HepG2 (cell line): Measurements from ENCODE around the gene MPST. TPM values are rescaled to one million over a fixed set of nuclear protein-coding genes. Genes with fewer than 3 reads are reported as not detected.

ENCODE experiments used
- ATAC-seq: fragments of 200-7000 bp; cut with Tn5 transposase; 3 replicates; pipeline ENCODE4 v1.9.1; 2020; ENCODE audit warnings: mild to moderate bottlenecking, moderate library complexity
- BruUV-seq: library from RNA; stranded (reverse); fragments of 400-500 nt; replicated peaks from 2 replicates; lab custom pipeline; 2021; lab: Mats Ljungman, UMichigan
- CTCF ChIA-PET: fragments of 300-600 bp; formaldehyde crosslinking; extraction: SDS; loops from one replicate; lab custom pipeline; 2021; ENCODE audit warnings: low total read pairs, inconsistent platforms, low intra/inter-chr PET ratio; lab: Yijun Ruan, JAX
- POLR2A ChIA-PET: fragments of 350-600 bp; sonication (Branson Sonifier 250); formaldehyde crosslinking; loops from one replicate; lab custom pipeline; 2020; ENCODE audit warnings: antibody characterized with exemption, inconsistent platforms; lab: Yijun Ruan, JAX
- DNase-seq: peaks from one replicate; pipeline ENCODE4 v3.0.0-alpha.2; 2015; ENCODE audit warnings: low spot score
- FAIRE-seq: peaks from 3 replicates; lab custom pipeline; 2011; peaks lifted over from hg19 to GRCh38; lab: Jason Lieb, UNC
- H2AFZ ChIP-seq: one replicate; pipeline ENCODE4 v1.6.1; 2011; ENCODE audit warnings: low read length, inconsistent platforms
- H3K27ac ChIP-seq: fragments of 300-600 bp; 3 replicates; pipeline ENCODE4 v1.8.0; 2011; ENCODE audit warnings: mixed run types, mild to moderate bottlenecking, mixed read lengths, low read length, inconsistent platforms; ENCODE audit not compliant: insufficient read depth; ENCODE audit errors: extremely low read length
- H3K27me3 ChIP-seq, 2 experiments: fragments of 200-600 bp in 1 of 2; 2 replicates in 1 of 2; 3 replicates in 1 of 2; pipeline versions ENCODE4 v1.6.0 to v1.8.0; 2011; ENCODE audit warnings: low read length in 2 of 2, mild to moderate bottlenecking in 2 of 2, moderate library complexity in 2 of 2, inconsistent platforms in 1 of 2; ENCODE audit not compliant: insufficient read depth in 2 of 2, control insufficient read depth in 1 of 2
- H3K36me3 ChIP-seq, 2 experiments: fragments of 200-600 bp in 1 of 2; replicated peaks in 1 of 2; 2 replicates in 1 of 2; 3 replicates in 1 of 2; pipeline versions ENCODE4 v1.5.1 to v1.8.0; 2011; ENCODE audit warnings: low read length in 2 of 2, inconsistent platforms in 1 of 2; ENCODE audit not compliant: insufficient read depth in 2 of 2, control insufficient read depth in 1 of 2
- H3K4me1 ChIP-seq: 2 replicates; pipeline ENCODE4 v1.5.1; 2012; ENCODE audit warnings: low read length, inconsistent platforms; ENCODE audit not compliant: insufficient read depth
- H3K4me2 ChIP-seq: 2 replicates; pipeline ENCODE4 v1.6.0; 2011; ENCODE audit warnings: low read depth, low read length, inconsistent platforms
- H3K4me3 ChIP-seq, 3 experiments: fragments of 200-600 bp in 1 of 3; sonication (generic), shearing (Covaris generic) in 1 of 3; replicated peaks in 1 of 3; 2 replicates each; pipeline ENCODE4 v1.5.1; 2011 to 2016; ENCODE audit warnings: low read length in 3 of 3, inconsistent platforms in 2 of 3, low read depth in 2 of 3, mild to moderate bottlenecking in 2 of 3, control low read depth in 1 of 3, mixed read lengths in 1 of 3; ENCODE audit not compliant: insufficient read depth in 1 of 3
- H3K79me2 ChIP-seq: one replicate; pipeline ENCODE4 v1.6.1; 2011; ENCODE audit warnings: low read length, inconsistent platforms; ENCODE audit not compliant: insufficient read depth
- H3K9ac ChIP-seq: 2 replicates; pipeline ENCODE4 v1.6.0; 2011; ENCODE audit warnings: mild to moderate bottlenecking, low read depth, low read length, inconsistent platforms; ENCODE audit not compliant: insufficient read depth
- H3K9me3 ChIP-seq: 2 replicates; pipeline ENCODE4 v1.5.1; 2012; ENCODE audit warnings: mild to moderate bottlenecking, low read length
- H4K20me1 ChIP-seq: 2 replicates; pipeline ENCODE4 v1.6.0; 2011; ENCODE audit warnings: inconsistent platforms, mild to moderate bottlenecking, low read length, moderate library complexity; ENCODE audit not compliant: insufficient read depth
- BRF2 ChIP-seq: sonication (generic); formaldehyde crosslinking; IDR thresholded peaks from 2 replicates; pipeline ENCODE4 v1.8.1; 2022; ENCODE audit warnings: mild to moderate bottlenecking, missing genetic modification reagents
- CTCF ChIP-seq: sonication (generic); formaldehyde crosslinking; IDR thresholded peaks from 2 replicates; pipeline ENCODE4 v1.5.0; 2020; ENCODE audit warnings: mild to moderate bottlenecking, missing genetic modification reagents, moderate library complexity
- EP300 ChIP-seq, 3 experiments: sonication (generic) in 1 of 3; formaldehyde crosslinking in 1 of 3; IDR thresholded peaks; 2 replicates each; pipeline versions ENCODE4 v1.5.1 to v1.6.1; 2011 to 2020; ENCODE audit warnings: low read depth in 2 of 3, low read length in 2 of 3, borderline replicate concordance in 1 of 3, improper control_type of control experiment in 1 of 3, mild to moderate bottlenecking in 1 of 3, missing genetic modification reagents in 1 of 3, moderate library complexity in 1 of 3
- ETV6 ChIP-seq: sonication (generic); formaldehyde crosslinking; conservative IDR thresholded peaks from 2 replicates; pipeline ENCODE4 v1.4.0; 2020; ENCODE audit warnings: missing genetic modification reagents
- HHEX ChIP-seq: IDR thresholded peaks from 2 replicates; pipeline ENCODE4 v1.6.1; 2016; ENCODE audit warnings: control low read depth
- KLF11 ChIP-seq: IDR thresholded peaks from 2 replicates; pipeline ENCODE4 v1.6.1; 2016; ENCODE audit warnings: missing compliant biosample characterization
- MED8 ChIP-seq: sonication (generic); formaldehyde crosslinking; IDR thresholded peaks from 2 replicates; pipeline ENCODE4 v1.8.1; 2023; ENCODE audit warnings: mild to moderate bottlenecking, missing genetic modification reagents; ENCODE audit not compliant: insufficient replicate concordance
- MLLT10 ChIP-seq: sonication (generic); formaldehyde crosslinking; IDR thresholded peaks from 2 replicates; pipeline ENCODE4 v1.4.0; 2020; ENCODE audit warnings: missing genetic modification reagents
- MTF2 ChIP-seq: sonication (generic); formaldehyde crosslinking; IDR thresholded peaks from 2 replicates; pipeline ENCODE4 v1.5.0; 2020; ENCODE audit warnings: missing genetic modification reagents, borderline replicate concordance
- RFXANK ChIP-seq: IDR thresholded peaks from 2 replicates; pipeline ENCODE4 v1.6.1; 2016
- SAP130 ChIP-seq: IDR thresholded peaks from 2 replicates; pipeline ENCODE4 v1.6.1; 2016; ENCODE audit warnings: low read depth
- SMC3 ChIP-seq: IDR thresholded peaks from 2 replicates; pipeline ENCODE4 v1.6.1; 2011; ENCODE audit warnings: low read length, improper control_type of control experiment
- SP1 ChIP-seq, 2 experiments: fragments of 450-650 bp in 1 of 2; sonication (generic) in 1 of 2; formaldehyde crosslinking in 1 of 2; IDR thresholded peaks; 2 replicates each; pipeline versions ENCODE4 v1.4.0 to v1.6.1; 2016 to 2020; ENCODE audit warnings: missing genetic modification reagents in 1 of 2
- STAG1 ChIP-seq: sonication (generic); formaldehyde crosslinking; IDR thresholded peaks from 2 replicates; pipeline ENCODE4 v1.4.0; 2020; ENCODE audit warnings: missing genetic modification reagents
- ZNF33B ChIP-seq: sonication (generic); formaldehyde crosslinking; IDR thresholded peaks from 2 replicates; pipeline ENCODE4 v1.5.1; 2020; ENCODE audit warnings: mild to moderate bottlenecking, missing genetic modification reagents
- ZNF362 ChIP-seq: sonication (generic); formaldehyde crosslinking; IDR thresholded peaks from 2 replicates; pipeline ENCODE4 v1.4.0; 2020; ENCODE audit warnings: missing genetic modification reagents, mild to moderate bottlenecking, borderline replicate concordance
- ZNF572 ChIP-seq: sonication (generic); formaldehyde crosslinking; IDR thresholded peaks from 2 replicates; pipeline ENCODE4 v1.5.1; 2020; ENCODE audit warnings: mild to moderate bottlenecking, missing genetic modification reagents
- ZZZ3 ChIP-seq: sonication (generic); formaldehyde crosslinking; IDR thresholded peaks from 2 replicates; pipeline ENCODE4 v1.4.0; 2020; ENCODE audit warnings: missing genetic modification reagents, mild to moderate bottlenecking, borderline replicate concordance
- WGBS: methylation state at CpG from one replicate; pipeline ENCODE4 v1.1.6; 2017; ENCODE audit warnings: low lambda C conversion rate; 5-methylcytosine and 5-hydroxymethylcytosine counted together
- in situ Hi-C: cut with HindIII; loops from 2 replicates; pipeline ENCODE4 v1.10.0; 2017; ENCODE audit warnings: low pct_unique_long_range_greater_than_20kb; ENCODE audit not compliant: extremely low pct_ligation_motif_present
- intact Hi-C: fragments of 100-400 bp; cut with micrococcal nuclease; formaldehyde crosslinking; loops from one replicate; pipeline ENCODE4 v1.10.0; 2022; ENCODE audit not compliant: unreplicated experiment
- polyA plus RNA-seq, 8 experiments: library from polyadenylated mRNA; depleted of rRNA in 3 of 8; stranded (reverse) in 7 of 8; unstranded in 1 of 8; fragments of >200 nt; fragmentation: Illumina TruSeq in 4 of 8; extraction: Trizol in 4 of 8; gene quantifications; 2 replicates each; pipeline versions ENCODE4 v1.2.1 to v1.2.3, GENCODE V29; 2011 to 2016; ENCODE audit warnings: low read depth in 4 of 8, missing spikeins in 1 of 8, mixed read lengths in 1 of 8; ENCODE audit not compliant: insufficient read depth in 1 of 8
- total RNA-seq, 5 experiments: library from RNA; depleted of rRNA; stranded (reverse); fragments of >200 nt; fragmentation: Illumina TruSeq; extraction: Trizol; gene quantifications; 2 replicates each; pipeline ENCODE4 v1.2.3, GENCODE V29; 2016; ENCODE audit warnings: low read depth in 1 of 5

The MPST gene
- total and polyA plus RNA-seq, 2 of the 13 experiments (the other 11 are each of a cell fraction or from before 2014, with no cell fraction given): 133 to 141 TPM

GRCh38 chr22:37044634-37045625 lies 25.4 kb downstream of the MPST start (continued):
- TF ChIP-seq HHEX (CRISPR knock-in tag): 0 out of 2 replicates have a peak, but pooled peaks have one; percentile 56
- no peak for TF ChIP-seq SP1 (IDR thresholded peaks at IDR 0.05)
- no peak for TF ChIP-seq SP1 (CRISPR knock-in tag; IDR thresholded peaks at IDR 0.05)
- TF ChIP-seq ZZZ3 (CRISPR knock-in tag): no peak
- TF ChIP-seq KLF11: no peak
- no peak for TF ChIP-seq ZNF33B (CRISPR knock-in tag)
- TF ChIP-seq SAP130 (CRISPR knock-in tag): peak; percentile 32; the same call in 1 of the 2 replicates
- TF ChIP-seq ZNF572 (CRISPR knock-in tag): no peak
- TF ChIP-seq MED8 (CRISPR knock-in tag): no peak
- TF ChIP-seq EP300 (IDR thresholded peaks at IDR 0.05; ENCODE audit: low read depth in 2 of 2, low read length in 2 of 2): 0 out of 4 replicates have a peak, but pooled peaks of 1 of the 2 experiments have one; percentile 3
- no peak for TF ChIP-seq EP300 (CRISPR knock-in tag; IDR thresholded peaks at IDR 0.05; ENCODE audit: borderline replicate concordance)

- peaks cover 72% of the 10 kb centered on the region for H3K4me1 ChIP-seq
- no TSS peak for BruUV-seq
- ATAC-seq: no peak
- ChIA-PET POLR2A (interaction anchor here (5.0 to 7.9 kb wide), 3 partner anchors 14 to 31 kb away, joined by 37 to 227 read pairs (median 141); partner anchors contain the start of genes MPST and TST), CTCF (interaction anchor here (1.7 kb wide), 1 partner anchor 31 kb away, joined by 4 read pairs; no protein-coding TSS in a partner anchor)
- 8% methylated on average over 4 of the region's 4 CpGs for WGBS
- intact Hi-C loops (loop anchor here (2.0 kb wide), 1 partner anchor 15 kb away; no protein-coding TSS in a partner anchor), in situ Hi-C loops (no loop called here)
- no peak overlapping the region for H3K4me3 ChIP-seq
- 0 out of 2 replicates have a peak, but pooled peaks have one; percentile 16 for TF ChIP-seq SMC3
- TF ChIP-seq MTF2 (CRISPR knock-in tag): no peak
- no peak for TF ChIP-seq MLLT10 (CRISPR knock-in tag)
- TF ChIP-seq STAG1 (CRISPR knock-in tag): peak; percentile 36
- TF ChIP-seq BRF2 (CRISPR knock-in tag): no peak
- TF ChIP-seq ETV6 (CRISPR knock-in tag): no peak
- no peak for TF ChIP-seq RFXANK (CRISPR knock-in tag)
- peak; percentile 43 for TF ChIP-seq CTCF (CRISPR knock-in tag)
- TF ChIP-seq ZNF362 (CRISPR knock-in tag): peak; percentile 38; the same call in 1 of the 2 replicates
- no peaks in the 10 kb centered on the region for H3K79me2 ChIP-seq
- H3K27ac ChIP-seq: no peak overlapping the region
- no peak overlapping the region for H3K9ac ChIP-seq
- H3K4me2 ChIP-seq: no peak overlapping the region
- no peak overlapping the region for H2AFZ ChIP-seq
- no peak for DNase-seq
- no peaks in the 10 kb centered on the region for H3K36me3 ChIP-seq
- peaks cover 0 to 12% of the 10 kb centered on the region in 2 experiments; a peak in 2 of 5 replicates for H3K27me3 ChIP-seq
- no peaks in the 10 kb centered on the region for H3K9me3 ChIP-seq
- H4K20me1 ChIP-seq: no peaks in the 10 kb centered on the region
- FAIRE-seq: no peak
Observed at GRCh38 chr22:37045958-37046357, 26.4 kb downstream of the MPST start.
